Mesenteric fat pad (tissue), 1 donor: ENCODE results near the gene IGF1. TPM values are rescaled to one million over a fixed set of nuclear protein-coding genes. Genes with fewer than 3 reads are reported as not detected.

Source experiments
- DNase-seq: peaks from one replicate; pipeline ENCODE4 v3.0.0-alpha.2; 2020; ENCODE audit warnings: low spot score
- long read RNA-seq: library from polyadenylated mRNA; unstranded; transcript quantifications from one replicate; pipeline ENCODE4 v2.0.0, GENCODE V29; 2020
- total RNA-seq: library from RNA; stranded (reverse); fragmentation: NEBNext Ultra II Directional; extraction: Animal tissue kit (Norgen Biotek cat#: 25700); gene quantifications from one replicate; pipeline ENCODE4 v1.2.1, GENCODE V29; 2021
- donor health status: DM: yes; HTN: yes; CAD: no.

IGF1 gene
- 415 TPM for total RNA-seq
- long read RNA-seq, full-length matches to known transcripts, result 154 of 329 reads
- long read RNA-seq, partial matches to known transcripts, result 35 of 329 reads
- long read RNA-seq, other reads (novel, unspliced or antisense), result 140 of 329 reads

DNA sequence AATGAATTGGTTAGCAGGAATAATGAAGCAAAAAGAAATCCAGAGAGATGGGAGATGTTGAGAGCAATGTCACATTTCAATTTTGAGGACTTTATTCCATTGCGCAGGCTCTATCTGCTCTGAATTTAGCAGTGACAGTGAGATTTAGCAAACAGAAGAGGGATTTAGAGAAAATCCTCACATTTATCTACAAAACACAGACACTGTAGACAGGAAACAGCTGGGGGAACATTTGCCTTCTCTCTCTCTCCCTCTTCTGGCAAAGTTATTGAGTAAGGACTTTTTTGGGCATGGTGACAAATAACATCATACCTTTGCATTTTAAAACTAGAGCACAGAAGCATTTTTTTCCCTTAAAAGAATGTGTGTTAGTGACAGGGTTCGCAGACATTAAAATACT, at the start of gene IGF1:
Gene IGF1, minus strand, starts transcription at position 158 of the 400 bp plus-strand sequence. CDS start 182 bp downstream, outside the sequence.
- no peak for DNase-seq

DNA sequence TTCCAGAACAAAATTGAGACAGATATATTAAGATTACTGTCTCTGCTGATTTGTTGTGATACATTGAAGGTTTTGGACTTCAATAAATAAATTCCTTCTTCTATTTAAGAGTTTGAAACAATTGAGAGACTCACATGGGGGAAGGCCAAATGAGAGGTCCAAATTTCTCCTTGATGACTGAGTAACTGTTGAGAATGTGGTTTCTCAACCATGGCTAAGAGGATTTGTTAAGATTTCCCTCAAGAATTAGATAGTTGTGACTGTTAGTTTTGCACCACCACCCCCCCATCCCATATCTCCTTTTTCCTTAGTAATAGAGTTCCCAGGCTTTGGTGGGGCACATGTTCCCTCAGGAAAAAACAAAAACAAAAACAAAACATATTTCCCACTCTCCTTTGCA, 47.7 kb upstream of the IGF1 start:
- no peak for DNase-seq

DNA sequence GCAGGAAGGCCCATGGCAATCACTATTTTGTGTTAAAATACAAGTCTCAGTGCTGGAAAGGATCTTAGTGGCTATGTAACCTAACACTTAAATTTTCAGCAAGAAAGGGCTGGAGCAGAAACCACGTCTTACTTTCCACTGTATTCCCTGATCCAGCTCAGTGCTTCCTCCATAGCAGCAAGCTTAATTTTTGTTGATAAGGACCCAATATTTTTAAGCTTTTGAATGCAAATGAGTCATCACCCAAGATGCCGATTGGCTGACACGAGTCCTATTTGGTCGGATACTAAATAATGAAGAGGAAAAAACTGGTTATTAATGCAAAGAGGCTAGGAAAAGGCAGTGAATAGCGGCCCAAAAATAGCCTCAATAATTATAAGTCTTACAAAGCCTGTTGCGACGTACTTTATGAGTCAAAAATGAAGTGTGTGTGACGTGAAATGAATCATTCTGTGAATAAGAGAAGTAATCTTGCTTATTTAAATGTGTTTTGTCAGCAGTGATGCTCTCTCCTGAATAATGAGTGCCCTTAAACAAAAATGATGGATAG, 46.9 kb upstream of the IGF1 start:
- no peak for DNase-seq

DNA sequence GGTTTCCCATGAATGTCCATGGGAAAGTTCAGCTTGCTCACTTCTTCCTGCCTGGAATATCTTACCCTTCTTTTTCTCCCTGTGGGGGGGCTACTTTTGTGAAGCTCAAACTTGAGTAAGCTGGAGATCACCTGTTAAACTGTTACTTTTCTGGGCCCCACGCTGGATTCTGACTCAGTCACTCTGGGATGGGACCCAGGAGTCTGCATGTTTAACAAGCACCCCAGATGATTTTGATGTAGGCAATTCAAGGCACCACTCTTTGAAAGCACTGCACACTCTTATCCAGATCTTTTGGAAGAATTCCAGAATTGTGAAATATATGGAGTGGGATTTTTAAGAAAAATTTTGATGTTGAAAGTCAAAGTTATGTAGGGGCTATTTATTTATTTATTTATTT, 46.3 kb upstream of the IGF1 start:
- DNase-seq, result no peak

DNA sequence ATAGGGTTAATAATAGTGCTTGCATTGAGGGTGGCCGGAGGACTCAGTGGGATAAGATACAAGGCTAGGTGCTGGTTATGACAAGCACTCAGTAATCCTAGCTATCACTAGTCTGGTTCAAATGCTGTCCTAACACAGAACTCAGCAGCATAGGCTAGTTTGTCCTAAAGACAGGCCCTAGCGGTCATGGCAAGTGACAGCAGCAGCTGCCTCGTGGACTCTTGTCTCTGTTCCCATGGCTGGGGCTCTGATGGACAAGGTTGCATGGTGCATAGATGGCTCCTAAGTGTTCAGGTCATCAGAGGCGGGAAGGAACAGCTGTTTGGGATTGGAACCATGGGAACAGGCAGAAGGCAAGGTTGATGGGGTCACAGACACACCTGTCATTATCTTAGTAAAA, 42.4 kb upstream of the IGF1 start:
- no peak for DNase-seq

DNA sequence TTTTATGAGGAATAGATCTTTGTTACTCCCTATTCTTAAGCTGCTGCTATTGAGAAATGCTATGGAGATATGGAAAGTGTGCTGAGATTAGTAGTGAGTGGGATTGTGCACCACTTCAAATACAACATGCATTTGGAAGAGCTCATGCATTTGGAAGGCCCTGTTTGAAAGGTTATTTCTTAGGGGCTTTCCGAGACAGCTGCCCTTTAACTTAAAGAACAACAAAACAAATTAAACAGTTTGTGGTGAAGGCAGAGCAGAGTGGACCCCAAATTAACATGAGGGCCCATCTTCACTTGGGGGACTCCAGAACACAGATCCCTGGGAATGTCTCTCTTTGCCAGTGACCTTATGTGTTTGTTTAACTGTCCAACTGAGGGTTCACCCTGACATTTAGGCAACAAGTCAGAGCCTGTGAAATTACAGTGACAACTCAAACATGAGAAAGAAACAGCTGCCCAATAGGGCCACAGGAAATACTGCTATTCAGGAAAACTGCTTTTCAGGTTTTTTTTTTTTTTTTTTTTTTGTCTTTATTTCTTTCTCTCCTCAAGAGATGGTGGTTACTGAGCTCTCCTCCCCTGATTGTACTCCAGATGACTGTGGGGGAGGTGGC, 41.4 kb upstream of the IGF1 start:
- DNase-seq, result no peak

DNA sequence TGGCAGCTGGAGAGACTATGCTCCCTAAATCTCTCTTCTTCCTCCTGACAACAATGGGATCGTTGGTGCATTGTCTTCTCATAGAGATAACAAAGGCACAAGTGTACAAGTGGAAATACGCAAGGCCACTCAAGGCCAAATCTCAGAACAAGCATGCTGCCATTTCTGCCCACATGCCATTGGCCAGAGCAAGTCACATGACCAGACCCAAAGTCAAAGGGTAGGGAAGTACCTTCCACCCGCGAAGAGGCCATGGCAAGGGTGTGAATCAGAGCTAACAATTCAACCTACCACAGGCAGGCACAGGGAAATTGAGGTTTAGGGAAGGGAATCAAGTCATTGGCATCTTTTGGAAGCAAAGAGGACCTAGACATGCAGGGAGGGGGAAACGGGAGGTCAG, 38.5 kb upstream of the IGF1 start:
- no peak for DNase-seq

DNA sequence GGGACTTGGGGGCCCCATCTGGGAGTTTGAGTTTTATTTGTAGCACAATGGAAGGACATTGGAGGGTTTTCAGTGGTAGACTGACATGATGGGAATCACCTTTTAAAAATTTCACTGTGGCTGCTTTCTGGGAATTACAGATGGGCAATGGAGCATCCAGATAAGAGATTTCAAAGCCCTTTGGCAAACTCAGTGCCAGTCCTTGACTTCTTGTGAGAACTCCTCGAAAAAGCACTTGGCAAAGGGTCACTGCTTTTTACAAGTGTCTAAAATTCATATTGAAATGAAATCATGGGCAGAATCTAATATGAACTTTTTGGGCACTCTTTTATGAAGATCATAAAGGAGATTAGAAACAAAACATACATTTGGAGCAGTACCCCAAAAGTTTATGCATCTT, 34.3 kb upstream of the IGF1 start:
- no peak for DNase-seq

DNA sequence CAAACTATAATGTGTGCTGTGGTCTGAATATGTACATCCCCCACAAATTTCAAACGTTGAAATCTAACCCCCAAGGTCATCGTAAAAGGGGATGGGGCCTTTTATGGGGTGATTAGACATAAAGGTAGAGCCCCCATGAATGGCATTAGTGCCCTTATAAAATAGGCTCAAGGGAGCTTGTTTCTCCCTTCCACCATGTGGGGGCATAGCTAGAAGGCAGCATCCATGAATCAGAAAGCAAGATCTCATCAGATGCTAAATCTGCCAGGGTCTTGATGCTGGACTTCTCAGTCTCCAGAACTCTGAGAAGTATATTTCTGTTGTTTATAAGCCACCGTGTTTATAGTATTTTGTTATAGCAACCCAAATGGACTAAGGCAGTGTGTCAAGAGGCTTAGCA, 33.4 kb upstream of the IGF1 start:
- no peak for DNase-seq

DNA sequence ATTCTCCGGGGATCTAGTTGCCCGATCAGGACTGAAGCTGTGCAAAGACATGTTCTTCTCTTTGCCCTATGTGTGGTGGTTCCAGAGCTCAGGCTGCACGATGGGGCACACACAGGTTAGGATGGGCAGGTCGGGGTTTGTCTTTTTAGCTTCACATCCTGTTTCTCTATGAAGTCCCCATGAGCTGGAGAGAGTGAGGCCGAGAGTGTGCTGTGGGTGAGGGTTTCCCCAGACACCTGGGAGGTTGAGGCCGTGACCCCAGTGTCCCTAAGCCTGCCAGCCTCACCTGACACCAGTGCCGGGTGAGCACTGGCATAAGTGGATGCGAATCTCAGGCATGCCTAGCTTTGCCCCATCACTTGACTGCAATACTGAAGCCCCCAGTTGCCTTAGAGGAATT, 32.9 kb upstream of the IGF1 start:
- no peak for DNase-seq

DNA sequence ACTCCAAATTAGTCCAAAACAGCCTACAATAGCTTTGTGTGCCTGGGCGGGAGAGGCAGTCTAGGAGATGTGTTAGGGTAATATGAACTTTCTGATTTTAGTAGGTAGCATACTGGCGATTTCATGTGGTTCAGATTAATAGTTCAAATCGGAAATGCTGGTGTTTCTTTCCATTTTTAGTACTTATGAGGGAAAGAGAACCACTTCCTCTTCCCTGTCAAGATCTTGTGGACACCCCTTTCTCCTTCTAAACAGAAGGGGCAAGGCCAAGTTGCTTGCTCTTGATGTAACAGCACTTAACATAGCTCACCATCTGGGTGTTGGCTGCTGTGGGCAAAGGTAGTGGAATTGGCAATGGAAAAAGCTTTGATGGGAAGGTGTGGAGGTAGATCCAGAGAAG, 32.2 kb upstream of the IGF1 start:
- no peak for DNase-seq

DNA sequence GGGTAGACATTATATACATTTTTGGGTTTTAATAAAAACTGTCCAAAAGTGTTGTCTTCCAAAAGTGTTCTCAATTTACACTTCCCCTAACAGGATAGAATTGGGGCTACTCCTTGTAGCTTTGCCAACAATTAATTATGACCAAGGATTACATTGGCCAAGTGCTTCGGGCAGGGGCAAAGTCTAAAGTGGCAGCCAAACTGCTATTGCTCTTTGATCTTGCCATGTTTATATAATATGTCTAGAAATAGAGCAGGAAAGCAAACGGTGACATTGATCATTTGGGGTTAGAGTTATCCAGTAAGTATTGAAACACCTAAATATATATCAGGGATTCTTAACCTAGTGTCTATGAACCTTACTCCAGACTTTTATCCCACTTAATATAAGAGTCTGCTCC, 31.2 kb upstream of the IGF1 start:
- DNase-seq, result no peak

DNA sequence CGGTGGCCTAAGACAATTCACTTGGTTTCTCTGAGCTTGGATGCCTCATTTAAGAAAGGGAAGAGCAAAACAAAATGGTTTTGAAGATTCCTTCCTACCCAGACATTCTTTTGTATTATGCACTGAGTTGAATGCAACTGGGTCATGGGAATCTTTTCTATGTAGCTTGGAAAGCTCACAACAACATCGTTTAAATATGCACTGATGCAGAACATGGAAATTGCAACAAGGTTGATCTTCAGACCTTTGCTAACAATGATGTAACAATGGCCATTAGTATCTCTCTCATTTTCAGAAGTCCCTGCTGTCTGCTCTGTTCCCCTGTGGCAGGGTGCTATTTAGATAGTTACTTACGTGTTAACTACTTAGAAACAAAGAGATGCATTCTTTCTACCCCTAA, 30.1 kb upstream of the IGF1 start:
- no peak for DNase-seq

DNA sequence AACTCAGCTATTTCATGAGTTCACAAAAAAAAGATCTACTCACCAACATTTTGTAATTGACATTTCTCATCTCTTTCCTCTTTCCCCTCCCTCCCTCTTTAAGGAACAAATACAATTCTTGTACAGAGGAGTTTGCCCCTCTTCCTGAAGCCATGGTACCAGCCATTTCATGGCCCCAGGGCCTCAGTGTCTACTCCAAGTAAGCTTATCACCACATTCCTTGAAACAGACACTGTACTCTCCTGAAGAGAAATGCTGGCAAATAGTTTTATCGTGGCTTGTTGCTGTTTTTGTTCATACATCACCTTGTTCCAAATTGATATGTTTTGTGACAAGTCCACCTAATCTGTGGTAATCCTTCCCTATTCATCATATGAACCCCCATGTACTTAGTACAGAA, 29.7 kb upstream of the IGF1 start:
- no peak for DNase-seq

DNA sequence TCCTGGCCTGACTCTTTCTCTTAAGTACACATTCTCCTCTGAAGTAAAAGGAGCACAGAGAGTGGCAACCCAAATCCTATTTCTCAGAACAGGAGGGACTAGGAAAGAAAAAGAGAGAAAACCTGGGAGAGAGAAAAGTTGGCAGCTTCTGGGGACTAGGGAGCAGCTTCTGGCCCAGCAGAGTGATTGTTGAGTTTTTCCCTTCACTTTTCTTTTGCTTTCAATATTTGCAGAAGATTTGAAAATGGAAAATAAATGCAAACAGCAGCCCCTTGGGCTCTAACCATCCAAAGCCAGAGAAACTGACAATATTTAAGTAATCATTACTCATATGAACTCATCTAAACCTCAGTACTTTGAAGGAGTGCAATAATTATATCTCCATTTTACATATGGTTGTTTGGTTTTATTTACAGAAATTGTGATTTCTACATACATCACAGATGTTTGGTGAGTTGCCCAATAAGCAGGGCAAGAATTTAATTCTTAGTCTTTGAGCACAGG, 28.8 kb upstream of the IGF1 start:
- DNase-seq, result no peak

DNA sequence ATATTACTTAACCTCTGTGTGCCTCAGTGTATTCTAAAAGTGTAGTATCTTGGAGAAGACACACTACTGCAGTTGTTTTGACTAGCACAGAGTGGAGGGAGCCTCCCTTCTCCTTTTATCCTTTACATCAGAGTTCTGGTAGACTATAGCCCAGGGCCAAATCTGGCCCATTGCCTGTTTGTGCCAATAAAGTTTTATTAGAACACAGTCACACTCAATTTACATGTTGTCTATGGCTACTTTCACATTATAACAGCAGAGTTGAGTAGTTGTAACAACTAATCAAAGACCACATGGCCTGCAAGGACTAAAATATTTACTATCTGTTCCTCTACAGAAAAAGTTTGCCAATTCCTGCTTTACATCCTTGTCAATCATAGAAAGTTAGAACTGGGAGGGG, 27.7 kb upstream of the IGF1 start:
- DNase-seq, result no peak

DNA sequence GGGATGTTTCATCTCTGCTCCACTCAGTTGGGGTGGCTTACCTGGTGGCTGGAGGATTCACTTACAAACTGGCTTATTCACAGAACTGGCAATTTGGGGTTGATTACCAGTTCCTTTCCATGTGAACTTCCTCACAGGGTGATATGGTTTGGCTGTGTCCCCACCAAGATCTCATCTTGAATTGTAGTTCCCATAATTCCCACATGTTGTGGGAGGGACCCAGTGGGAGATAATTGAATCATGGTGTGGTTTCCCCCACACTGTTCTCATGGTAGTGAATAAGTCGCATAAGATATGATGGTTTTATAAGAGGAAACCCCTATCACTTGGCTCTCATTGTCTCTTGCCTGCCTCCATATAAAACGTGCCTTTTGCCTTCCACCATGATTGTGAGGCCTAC, 26.9 kb upstream of the IGF1 start:
- no peak for DNase-seq

DNA sequence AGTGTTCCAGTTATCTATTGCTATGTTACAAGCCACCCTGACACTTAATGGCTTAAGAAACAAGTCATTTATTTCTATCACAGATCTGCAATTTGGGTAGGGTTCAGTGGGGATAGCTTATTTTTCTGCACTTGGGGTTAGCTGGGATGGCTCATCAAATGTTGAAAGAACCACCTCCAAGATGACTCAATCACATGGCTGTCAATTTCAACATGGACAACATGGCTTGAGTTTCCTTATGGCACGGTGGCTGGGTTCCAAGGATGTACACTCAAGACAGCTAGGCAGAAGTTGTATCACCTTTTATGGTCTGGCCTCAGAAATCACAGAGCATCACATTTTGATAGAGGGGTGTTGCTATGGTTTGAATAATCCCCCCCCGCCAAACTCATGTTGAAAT, 24.5 kb upstream of the IGF1 start:
- DNase-seq, result no peak

DNA sequence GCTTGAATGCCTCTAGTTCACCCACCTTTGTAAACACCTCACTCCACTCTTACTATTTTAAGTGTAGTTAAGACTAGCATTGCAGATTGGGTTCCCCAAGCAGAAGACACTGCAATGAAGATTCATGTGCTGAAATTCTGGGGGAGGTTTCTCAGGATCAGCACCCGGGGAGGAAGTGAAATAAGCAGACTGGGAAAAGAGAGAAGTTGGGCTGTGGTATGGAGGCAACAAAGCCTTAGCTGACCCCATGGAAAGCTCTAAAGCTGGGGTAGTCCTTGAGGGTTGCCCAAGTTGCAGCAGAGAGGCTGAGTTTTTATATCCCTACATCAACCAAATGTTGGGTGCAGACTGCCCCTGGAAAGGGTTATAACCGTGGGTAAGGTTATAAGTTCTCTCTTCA, 23.9 kb upstream of the IGF1 start:
- no peak for DNase-seq

DNA sequence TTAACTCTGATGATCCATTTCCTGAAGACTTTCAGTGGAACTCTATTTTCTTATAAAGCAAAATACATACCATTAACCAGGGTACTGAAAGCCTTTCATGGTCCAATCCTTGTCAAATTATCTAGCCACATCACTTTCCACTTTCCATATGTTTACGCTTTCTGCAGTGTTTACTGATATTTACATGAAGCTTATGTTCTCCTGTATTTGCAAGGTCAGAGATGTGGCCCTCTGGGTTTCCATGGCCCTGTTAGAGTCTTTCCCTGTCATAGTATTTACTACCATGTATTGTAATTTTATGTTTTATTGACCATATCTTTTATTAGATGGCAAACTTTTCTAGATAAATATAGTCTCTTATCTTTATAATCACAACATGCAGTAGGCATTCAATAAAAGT, 23.5 kb upstream of the IGF1 start:
- no peak for DNase-seq

DNA sequence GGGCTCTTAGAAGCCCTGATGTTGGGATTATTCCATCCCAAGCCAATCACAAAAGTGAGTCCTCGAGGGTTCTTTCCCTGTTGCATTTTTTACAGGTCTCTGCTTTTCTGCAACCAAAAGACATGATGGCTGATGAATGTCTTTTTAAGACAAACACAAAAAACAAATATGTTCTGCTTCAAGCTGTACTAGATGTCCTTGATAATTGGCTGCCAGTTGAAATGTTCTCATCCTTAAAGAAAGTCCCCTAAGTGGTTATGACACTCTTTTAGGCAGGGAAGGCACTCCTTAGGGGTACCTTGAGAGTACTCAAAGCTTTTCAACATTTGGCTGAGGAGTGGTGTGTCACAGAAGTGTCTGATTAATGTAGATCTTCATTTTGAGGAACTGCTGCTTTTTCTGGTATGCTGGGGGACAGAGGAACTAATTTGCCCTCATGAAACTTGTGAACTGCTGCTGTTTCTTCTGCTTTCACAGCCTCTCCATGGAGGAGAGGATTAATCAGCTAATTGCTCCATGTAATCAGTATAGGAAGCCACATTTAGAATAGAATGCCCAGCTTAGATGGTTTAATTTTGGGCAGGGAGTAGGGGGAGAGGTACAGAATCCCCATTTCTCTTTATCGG, 22.8 kb upstream of the IGF1 start:
- no peak for DNase-seq

DNA sequence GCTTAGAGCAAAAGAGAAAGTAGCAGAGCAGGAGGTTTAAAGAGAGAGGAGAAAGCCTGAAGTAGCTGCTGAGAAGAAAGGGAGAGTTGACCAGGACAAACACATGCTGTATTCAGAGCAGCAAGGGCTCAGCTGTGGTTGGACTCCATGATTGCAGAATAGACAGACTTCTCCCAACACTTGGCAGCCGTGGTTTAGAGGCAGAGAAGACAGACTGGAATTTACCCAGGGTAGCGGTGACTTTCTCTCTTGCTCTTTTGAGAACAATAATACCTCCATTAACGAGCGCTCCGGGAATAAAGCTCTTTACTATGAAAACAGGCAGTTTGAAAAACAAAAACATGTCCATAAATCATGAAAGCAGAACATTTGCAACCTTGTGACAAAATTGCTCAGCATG, 21.4 kb upstream of the IGF1 start:
- DNase-seq, result no peak

DNA sequence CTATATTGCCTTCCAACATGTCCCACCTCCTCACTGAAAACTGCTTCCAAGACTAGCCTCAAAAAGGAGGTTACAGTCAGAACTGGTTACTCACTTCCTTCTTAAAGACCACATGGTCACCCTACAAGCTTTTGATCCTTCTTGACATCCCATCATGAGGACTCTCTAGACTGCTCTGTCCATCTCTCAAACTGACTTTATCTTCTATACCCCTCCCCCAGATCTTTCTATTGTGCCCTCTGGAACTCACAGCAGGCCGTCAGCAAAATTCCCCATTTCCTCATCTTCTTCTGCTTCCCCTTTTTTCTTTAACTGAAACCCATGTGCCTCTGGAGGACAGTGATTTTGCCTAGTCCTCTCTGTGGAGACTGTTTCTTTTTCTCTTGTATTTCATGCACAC, 18.1 kb upstream of the IGF1 start:
- DNase-seq, result no peak
